ENCODE results near the gene GPR62.
"Not testable (repeated sequence)": the region's sequence is repeated elsewhere in the genome, so short reads cannot be mapped to it uniquely, and the experiment has no call there.

GPR62 gene, protein sequence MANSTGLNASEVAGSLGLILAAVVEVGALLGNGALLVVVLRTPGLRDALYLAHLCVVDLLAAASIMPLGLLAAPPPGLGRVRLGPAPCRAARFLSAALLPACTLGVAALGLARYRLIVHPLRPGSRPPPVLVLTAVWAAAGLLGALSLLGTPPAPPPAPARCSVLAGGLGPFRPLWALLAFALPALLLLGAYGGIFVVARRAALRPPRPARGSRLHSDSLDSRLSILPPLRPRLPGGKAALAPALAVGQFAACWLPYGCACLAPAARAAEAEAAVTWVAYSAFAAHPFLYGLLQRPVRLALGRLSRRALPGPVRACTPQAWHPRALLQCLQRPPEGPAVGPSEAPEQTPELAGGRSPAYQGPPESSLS

DNA sequence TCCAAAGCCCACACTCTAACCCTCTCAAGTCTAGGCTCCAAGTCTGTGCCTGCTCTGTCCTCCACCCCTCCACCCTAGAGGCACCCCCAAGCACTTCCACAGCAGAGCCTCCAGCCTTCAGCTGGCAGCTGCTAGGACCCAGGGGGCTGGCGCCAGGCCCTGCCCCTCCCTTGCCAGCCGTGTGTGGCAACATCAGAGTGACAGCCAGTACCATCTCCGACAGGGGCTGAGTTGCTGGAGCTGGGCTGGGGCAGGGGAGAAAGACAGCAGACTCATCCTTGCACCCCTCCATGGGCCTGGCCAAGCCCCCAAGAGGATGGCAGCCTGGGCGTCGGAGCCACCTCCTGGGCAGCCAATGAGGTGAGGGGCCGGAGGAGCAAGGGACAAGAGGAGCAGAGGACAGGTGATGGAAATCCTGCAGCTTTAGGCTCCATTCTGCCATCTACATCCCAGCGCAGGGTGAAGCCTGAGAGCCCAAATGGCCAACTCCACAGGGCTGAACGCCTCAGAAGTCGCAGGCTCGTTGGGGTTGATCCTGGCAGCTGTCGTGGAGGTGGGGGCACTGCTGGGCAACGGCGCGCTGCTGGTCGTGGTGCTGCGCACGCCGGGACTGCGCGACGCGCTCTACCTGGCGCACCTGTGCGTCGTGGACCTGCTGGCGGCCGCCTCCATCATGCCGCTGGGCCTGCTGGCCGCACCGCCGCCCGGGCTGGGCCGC lies at the start of gene GPR62:
Gene GPR62, plus strand, starts transcription at position 207 of the 718 bp plus-strand sequence. Its CDS starts 272 bp downstream, at position 479.
- DNase-seq = no peak

DNA sequence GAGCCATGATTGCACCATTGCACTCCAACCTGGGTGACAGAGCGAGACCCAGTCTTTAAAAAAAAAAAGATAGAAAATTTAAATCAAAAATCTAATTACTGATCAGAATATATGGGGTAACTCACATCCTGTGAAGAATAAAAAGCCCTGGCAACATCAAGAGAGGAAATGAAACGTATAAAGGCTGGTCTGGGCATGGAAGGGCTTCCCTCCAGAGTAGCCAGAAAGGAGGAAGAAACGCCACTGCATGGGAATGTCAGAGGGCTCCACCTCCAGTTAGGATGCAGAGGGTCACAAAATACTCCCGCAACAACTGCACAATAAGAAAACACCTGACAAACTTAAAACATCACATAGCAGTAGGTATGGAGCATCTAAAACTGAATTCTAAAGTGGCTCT lies 47.2 kb upstream of the GPR62 start:
- no peak for DNase-seq

DNA sequence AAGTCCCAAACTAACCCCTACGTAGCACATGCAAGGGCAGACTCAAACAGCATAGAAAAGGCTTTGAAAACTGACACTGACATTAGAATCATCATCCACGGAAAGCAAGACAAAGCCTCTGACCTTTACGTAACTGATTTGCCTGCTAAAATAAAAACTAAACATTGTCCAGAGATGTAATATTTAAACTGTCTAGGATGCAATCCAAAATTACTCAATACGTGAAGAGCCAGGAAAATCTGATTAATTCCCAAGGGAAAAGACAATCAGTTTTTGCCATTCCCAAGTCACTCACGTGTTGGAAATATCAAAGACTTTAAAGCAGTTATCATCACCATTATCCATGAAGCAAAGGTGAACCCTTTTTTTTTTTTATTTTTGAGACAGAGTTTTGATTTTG lies 38.8 kb upstream of the GPR62 start:
- no peak for DNase-seq

DNA sequence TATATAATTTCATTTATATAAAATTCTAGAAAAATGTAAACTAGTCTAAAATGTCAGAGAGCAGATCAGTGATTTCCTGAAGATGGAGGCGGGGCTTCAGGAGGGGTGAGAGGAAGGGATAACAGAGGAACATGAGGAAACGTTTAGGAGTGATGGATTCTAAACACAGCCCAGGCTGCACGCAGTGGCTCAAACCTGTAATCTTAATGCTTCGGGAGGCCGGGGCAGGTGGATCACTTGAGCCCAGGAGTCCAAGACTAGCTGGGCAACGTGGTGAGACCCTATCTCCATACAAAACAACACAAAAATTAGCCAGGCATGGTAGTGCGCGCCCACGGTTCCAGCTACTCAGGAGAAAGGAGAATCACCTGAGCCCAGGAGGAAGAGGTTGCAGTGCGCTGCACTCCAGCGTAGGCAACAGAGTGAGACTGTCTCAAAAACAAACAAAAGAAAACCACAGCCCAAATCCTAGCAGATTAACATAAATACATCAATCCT lies 34.1 kb upstream of the GPR62 start:
- DNase-seq = no peak

DNA sequence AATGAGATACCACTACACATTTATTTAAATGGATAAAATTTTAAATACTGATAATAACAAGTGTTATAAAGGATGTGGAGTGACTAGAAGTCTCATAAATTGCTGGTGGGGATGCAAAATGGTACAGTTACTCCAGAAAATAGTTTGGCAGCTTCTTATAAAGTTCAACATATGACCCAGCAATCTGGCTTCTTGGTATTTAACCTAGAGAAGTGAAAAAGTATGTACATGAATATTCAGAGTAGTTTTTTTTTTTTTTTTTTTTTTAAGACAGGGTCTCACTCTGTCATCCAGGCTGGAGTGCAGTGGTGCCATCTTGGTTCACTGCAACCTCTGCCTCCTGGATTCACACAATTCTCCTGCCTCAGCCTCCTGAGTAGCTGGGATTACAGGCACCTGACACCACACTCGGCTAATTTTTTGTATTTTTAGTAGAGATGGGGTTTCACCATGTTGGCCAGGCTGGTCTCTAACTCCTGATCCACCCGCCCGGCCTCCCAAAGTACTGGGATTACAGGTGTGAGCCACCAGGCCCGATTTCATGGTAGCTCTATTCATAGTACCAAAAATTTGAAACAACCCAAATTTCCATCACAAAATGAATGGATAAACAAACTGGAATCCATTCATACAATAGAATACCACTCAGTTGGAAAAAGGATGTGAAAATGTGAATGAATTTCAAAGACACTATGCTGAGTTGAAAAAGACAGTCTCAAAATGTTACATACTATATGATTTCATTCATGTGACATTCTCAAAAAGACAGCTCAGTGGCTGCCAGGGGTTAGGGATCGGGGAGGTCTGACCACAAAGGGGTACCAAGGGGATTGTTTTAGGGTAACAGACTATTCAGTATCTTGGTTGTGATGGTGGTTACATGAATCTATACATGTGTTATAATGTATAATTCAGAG lies 27.9 kb upstream of the GPR62 start:
- DNase-seq = no peak

DNA sequence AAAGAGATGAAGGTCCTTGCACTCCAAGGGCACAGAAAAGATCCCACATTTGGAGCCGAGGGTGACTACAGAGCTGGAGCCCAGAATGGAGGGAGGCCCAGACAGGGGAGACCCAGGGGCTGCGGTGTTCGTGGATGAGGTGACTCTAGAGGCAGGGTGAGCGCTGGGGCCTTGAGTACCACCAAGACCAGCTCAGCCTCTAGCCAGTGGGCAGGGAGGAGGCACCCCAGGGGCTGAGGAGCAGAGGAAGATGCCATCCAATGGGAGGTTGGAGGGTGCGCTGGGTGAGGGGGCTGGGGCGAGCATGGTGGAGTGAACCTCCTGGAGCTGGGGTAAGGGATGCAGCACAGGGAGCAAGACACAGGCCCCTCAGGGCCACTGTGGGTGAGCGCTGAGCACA lies 26.7 kb upstream of the GPR62 start:
- DNase-seq = no peak

DNA sequence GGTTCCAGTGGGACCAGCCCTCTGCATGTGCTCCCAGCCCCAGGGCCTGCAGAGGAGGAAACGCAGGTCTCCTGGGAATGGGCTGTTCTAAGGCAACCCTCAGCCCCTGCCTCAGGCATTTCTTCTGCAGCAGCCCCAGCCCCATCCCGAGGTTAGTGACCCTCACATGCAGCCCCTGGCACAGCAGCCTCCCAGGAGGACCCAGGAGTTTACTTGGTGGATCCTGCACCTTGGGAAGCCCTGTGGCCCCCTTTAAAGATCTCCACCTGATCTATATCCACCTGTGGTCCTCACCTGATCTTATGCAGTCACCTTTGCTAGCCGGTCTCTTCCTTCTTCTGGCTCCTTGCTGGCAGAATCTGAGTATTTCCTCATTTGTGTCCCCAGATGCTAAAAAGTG lies 26.2 kb upstream of the GPR62 start:
- DNase-seq = not testable (repeated sequence)

DNA sequence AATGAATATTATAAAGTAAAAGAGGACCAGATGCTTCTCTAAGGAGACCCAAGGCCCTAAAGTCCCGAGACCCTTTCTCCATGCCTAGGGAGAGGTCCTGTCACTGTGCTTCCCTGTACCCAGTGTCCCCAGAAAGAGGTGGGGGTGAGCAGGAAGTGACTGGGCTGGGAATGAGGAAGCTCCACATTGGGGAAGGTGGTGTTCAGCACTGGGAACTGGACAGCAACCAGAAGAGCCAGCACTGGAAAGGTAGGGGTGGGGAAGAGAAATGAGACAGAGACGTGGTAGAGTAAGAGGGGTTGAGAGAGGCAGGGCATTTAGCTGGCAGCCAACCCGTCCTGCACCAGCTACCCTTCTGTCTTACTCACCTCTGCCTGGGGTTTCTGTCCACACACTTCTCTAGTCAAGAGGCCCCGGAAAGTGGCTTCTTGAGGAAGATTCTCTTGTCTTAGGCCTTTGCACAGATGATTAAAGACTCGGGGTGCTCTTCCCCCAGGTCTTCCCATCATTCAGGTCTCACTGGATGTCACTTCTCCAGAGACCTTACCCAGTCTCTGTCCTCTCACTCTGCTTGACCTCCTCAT lies 25.7 kb upstream of the GPR62 start:
- DNase-seq = no peak

DNA sequence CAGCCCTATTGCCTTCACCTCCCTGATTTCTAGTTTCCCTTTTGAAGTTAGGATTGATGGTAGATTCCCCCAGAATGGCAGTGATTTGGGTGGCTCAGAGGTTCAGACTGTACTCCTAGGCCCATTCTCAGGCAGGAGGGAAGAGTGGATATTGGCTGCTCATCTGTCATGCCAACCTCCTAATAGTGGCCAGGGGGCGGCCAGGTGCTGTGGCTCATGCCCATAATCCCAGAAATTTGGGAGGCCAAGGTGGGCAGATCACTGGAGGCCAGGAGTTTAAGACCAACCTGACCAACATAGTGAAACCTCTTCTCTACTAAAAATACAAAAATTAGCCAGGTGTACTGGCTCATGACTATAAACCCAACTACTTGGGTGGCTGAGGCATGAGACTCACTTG lies 24.7 kb upstream of the GPR62 start:
- no peak for DNase-seq

DNA sequence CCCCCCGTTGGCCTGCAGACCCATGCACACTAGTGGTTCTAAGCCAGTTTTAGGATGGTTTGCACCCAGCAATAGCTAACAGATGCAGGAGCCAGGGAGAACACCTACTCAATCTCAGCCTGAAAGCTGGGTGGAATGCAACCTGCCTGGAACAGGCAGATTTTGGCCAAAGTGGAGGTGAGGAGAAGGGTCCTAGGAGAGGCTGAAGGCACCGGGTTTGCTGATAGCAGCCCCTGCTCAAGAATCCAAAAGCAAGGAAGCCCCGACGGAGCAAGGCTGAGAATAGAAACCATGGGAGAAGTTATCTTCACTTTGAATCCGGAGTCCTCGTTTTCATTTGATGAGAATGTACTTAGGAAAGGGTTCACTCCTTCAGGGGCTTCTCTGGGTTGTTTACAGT lies 23.4 kb upstream of the GPR62 start:
- DNase-seq = no peak

DNA sequence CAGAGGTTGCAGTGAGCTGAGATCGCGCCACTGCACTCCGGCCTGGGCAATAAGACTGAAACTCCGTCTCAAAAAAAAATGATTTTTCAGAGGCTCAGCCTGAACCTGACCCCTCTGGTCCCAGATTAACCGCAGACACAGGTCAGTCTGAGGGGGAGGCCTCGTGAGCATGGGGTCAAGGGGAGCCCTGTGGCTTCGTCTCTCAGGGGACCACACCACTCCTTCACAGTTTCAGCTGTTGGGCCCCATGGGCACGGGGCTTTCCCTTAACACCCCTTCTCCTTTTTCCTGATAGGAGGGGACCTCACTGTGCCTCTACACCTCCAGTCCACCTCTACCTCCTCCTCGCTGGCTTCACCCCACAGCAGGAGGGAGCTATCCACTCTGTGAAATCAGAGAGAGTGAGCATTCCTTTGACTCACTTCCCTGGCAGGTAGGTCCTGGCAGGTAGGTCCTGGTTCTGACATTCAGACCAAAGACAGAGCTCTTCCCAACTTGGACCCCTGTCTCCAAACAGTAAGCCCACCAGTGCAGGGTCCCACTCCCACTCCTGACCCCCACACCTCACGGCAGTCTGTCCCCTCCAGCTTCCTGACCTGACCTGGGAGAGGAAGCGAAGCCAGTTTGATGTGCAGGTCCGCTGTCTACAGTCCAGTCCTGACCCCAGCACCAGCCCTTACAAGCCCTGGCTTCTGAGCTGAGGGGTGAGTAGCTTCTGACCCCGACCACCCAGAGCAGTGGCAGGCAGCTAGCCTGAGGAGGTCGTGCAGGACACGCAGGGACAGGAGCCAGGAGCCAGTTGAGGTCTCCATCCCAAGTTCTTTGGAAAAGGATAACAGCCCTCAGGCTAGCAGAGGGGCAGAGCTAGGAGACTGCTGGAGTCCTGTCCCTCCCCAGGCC lies 22.5 kb upstream of the GPR62 start:
- no peak for DNase-seq

DNA sequence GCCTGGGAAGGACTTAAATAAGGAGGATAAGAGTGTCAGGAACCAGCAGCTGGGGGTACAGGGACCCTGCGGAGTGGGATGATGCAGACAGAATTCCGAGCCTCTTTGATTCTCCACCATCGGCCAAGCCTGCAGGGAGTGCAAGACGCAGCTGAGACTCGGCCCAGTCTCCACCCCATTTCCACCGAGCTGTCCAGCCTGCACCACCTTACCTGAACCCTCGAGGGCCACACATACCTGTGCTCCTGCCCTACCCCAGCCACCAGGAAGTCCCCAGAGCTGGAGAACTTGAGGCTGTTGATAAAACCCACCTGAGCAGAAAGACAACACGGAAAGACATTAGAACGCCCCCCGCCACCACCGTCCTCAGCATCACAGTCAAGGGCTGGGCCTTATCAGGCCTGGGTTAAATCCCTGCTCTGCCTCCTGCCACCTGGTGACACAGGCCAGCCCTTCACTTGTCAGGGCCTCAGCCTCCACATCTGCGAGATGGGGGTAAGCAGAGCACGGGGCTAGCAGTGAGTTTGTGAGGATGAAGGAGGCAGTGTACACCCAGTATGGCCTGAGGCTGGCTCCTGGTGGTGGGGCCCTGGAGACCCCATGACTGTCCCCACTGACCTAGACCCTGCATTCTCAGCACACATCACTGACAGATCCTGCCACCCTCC lies 21.6 kb upstream of the GPR62 start:
- DNase-seq = no peak

DNA sequence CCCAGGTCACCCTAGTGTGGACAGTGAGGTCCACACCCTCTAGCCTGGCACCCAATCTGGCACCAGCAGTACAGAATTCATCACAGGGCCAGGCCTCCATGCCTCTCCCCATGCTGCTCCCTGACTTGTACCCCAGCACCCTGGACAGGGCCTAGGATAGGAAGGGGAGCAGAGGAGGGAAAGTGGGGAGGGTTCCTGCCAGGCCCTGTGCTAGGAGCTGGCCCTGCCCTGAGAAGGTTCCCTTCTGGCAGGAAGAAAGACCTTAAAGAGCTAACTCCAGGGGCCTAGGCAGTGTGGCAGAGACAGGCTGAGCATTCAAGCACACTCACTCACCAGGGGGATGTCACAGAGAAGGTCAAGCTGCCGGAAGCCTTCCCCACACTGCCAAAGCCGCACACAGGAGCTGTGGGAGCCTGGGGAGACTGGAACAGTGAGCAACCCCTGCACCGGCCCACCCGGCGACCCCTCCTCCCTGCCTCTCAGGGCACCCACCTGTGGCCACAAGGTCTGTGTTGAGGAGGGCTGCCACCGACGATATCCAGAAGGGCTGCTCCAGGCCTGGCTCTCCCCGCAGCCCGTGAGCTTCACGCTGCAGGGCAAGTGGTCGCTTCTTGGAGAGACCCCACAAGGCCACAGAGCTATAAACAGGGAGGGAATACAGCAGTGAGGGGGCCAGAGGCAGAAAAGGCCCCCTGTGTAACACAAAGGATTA lies 20.9 kb upstream of the GPR62 start:
- no peak for DNase-seq

DNA sequence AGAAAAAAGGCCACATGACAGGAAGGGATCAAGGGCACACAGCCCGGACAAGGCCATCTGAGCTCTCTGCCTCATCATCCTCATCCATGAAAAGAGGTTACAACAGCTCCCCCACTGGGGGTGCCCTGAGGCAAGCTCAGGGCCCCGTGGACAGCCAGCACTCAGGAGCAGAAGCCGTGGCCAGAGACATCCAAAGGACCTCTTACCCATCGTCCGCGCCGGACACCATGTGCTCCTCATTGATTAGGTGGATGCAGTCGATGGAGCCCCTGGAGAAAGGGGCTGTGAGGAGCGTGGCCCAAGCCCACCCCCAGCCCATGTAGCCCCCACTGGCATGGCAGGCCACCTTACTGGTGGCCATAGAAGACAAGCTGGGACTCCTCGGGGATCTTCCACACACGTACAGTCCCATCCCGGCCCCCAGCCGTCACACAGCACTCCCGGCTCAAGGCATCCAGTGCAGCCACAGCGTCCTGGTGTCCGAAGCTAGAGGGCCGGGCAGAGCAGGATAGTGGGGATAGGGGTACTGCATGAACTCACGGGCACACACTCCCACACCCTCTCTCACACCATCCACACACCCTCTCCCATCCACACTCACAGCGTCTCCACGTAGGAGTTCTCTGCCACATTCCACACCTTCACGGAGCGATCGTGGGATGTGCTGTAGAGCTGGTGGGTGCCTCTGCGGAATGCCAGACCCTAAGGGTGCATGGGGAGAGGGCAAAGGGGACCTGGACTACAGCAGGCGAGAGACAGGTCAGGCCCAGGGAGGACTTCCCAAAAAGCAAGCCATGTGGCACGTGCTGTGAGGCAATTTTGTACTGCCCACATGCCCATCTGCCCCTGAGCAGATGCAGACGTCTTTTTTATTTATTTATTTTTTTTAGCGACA lies 19.9 kb upstream of the GPR62 start:
- DNase-seq = no peak

DNA sequence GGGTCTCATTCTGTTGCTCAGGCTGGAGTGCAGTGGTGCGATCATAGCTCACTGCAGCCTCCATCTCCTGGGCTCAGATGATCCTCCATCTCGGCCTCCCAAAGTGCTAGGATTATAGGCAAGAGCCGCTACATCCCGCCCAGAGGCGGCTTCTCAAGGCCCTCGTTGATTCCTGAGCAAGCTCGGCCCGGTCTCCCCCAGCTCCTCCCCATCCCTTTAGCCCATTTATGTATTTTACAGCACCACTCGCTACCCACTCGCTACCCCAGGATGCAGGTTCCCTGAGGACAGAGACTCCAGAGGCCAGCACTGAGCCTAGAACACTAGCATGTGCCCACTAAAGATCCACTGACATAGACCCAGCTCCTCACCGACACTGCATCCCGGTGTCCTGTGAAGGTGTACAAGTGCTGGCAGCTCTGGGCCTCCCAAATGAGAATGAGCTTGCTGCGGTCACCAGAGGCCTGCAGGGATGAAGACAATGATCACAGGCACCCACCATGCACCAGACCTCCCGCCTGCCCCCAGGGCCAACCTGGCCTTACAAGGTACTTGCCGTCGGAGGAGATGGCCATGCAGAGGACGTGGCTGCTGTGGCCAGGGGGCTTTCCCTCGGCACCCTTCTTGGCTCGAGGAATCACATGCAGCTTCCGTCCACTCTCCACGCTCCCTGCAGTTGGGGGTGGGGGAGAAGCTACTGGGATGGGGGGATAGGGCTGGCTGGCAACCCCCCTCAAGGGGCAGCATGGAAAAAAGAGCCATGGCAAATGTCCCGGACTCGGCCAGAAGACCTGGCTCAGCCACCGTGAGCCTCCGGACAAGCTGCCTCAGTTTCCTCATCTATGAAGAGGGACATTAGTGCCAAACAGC lies 19.1 kb upstream of the GPR62 start:
- DNase-seq = no peak

DNA sequence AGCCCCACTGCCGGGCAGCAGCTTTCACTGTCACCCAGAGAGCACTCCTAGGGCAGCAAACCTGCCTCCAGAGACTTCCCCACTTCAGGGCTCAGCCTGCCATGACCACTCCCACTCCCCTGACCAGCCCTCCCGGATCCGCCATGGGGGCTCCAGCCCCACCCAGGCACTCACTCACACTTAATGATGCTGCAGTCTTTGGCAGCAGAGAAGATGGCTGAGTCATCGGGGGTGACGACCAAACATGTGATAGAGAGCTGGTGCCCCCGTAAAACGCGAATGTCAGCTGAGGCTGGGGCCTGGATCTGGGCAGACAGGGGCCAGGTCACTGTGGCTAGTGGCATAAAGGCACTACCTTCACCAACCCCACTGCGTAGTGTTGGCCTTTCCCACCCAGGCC lies 18.2 kb upstream of the GPR62 start:
- no peak for DNase-seq

DNA sequence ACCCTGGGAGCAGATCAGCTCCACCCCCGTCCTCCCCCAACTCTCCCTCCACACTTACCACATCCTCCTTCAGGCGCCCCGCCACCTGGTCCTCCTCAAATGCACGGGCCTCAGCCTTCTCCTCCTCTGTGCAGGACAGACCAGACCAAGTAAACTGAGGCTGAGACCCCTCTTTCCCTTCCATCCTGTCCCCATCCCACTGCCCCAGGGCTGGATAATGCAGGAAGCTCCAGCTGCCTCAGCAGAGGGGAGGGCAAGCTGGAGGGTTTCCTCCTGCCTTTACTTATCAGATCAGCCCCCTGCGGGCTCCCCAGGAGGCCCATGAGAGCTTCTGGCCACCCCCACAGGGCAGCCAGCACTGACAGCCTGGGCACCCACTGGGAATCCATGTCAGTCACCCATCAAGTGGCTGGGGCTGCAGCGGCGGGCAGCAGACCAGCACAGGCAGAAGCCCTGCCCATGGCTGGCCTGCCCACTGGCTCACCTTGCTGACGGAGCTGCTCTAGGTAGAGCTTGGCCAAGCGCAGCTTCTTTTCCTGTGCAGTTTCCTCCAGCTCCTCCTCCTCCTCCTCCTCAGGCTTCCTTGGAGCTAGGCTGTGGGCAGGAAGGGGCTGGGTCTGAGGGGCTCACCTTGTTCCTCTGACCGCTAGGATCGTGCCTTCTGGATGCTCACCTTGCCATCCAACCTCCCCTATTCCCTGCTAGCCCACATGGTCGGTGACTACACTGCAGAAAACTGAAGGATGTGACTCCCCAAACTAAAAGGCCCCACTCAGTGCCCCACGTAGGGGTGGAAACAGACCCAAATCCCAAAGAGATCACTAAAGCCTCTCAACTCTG lies 17.4 kb upstream of the GPR62 start:
- no peak for DNase-seq

Measured in NCI-H1092 treated with DMSO at 0.1 percent for 48 hours (cell line).